CD8-positive, alpha-beta memory T cell (primary cell): ENCODE data around the gene OR2T6. TPM values are rescaled to one million over a fixed set of nuclear protein-coding genes. Genes with fewer than 3 reads are reported as not detected.

Experiments used
- CTCF ChIA-PET: fragments of 350-600 bp; sonication (Branson Sonifier 250); formaldehyde crosslinking; loops from one replicate; lab custom pipeline; 2021; ENCODE audit warnings: antibody characterized with exemption; lab: Charles Lee
- POLR2A ChIA-PET: fragments of 350-600 bp; sonication (Branson Sonifier 250); formaldehyde crosslinking; loops from one replicate; lab custom pipeline; 2021; ENCODE audit warnings: antibody characterized with exemption; lab: Charles Lee
- DNase-seq, 5 donors: peaks; one replicate each; pipeline versions ENCODE4 v3.0.0 to v3.0.0-alpha.2; 2020 to 2022; ENCODE audit warnings: mixed read lengths in 1 of 5
- H3K27ac ChIP-seq: one replicate; pipeline ENCODE4 v1.7.0; 2013; ENCODE audit warnings: low read depth, mild to moderate bottlenecking, low read length, moderate library complexity
- H3K27me3 ChIP-seq: 2 replicates; pipeline ENCODE4 v1.7.0; 2013; ENCODE audit warnings: low read length, mild to moderate bottlenecking; ENCODE audit not compliant: insufficient read depth, poor library complexity, severe bottlenecking
- H3K36me3 ChIP-seq: 2 replicates; pipeline ENCODE4 v1.7.0; 2013; ENCODE audit warnings: mild to moderate bottlenecking, low read length, moderate library complexity; ENCODE audit not compliant: insufficient read depth
- H3K4me1 ChIP-seq: 2 replicates; pipeline ENCODE4 v1.7.0; 2013; ENCODE audit warnings: mild to moderate bottlenecking, low read length, moderate library complexity; ENCODE audit not compliant: insufficient read depth
- H3K4me3 ChIP-seq: 2 replicates; pipeline ENCODE4 v1.7.0; 2013; ENCODE audit warnings: mild to moderate bottlenecking, low read length
- H3K9me3 ChIP-seq: 2 replicates; pipeline ENCODE4 v1.7.0; 2013; ENCODE audit warnings: mild to moderate bottlenecking, low read length
- H3K27ac Mint-ChIP-seq, 8 donors: one replicate each; pipeline ENCODE4 v1.8.0; 2020 to 2021; ENCODE audit warnings: mixed read lengths in 8 of 8, mild to moderate bottlenecking in 6 of 8, inconsistent platforms in 3 of 8, moderate library complexity in 3 of 8
- H3K27me3 Mint-ChIP-seq, 2 donors: one replicate each; pipeline ENCODE4 v1.8.0; 2020 to 2021; ENCODE audit warnings: mixed read lengths in 2 of 2, mild to moderate bottlenecking in 1 of 2, moderate library complexity in 1 of 2
- H3K36me3 Mint-ChIP-seq, 3 donors: one replicate each; pipeline ENCODE4 v1.8.0; 2020 to 2021; ENCODE audit warnings: mixed read lengths in 3 of 3, inconsistent platforms in 1 of 3, mild to moderate bottlenecking in 1 of 3
- H3K4me1 Mint-ChIP-seq, 3 donors: one replicate each; pipeline ENCODE4 v1.8.0; 2020 to 2021; ENCODE audit warnings: mixed read lengths in 3 of 3, inconsistent platforms in 1 of 3, mild to moderate bottlenecking in 1 of 3
- H3K4me3 Mint-ChIP-seq, 7 donors: one replicate each; pipeline ENCODE4 v1.8.0; 2020 to 2021; ENCODE audit warnings: mixed read lengths in 7 of 7, mild to moderate bottlenecking in 6 of 7, moderate library complexity in 4 of 7, inconsistent platforms in 2 of 7
- H3K9me3 Mint-ChIP-seq, 5 donors: one replicate each; pipeline ENCODE4 v1.8.0; 2020 to 2022; ENCODE audit warnings: mixed read lengths in 5 of 5, mild to moderate bottlenecking in 3 of 5, moderate library complexity in 2 of 5, inconsistent platforms in 1 of 5
- polyA plus RNA-seq: library from polyadenylated mRNA; unstranded; fragments of 300-500 nt; fragmentation: Illumina TruSeq; gene quantifications from one replicate; pipeline ENCODE4 v1.2.3, GENCODE V29; 2021
- total RNA-seq, 2 experiments: library from RNA; stranded (reverse); gene quantifications; one replicate each; pipeline ENCODE4 v1.2.3, GENCODE V29; 2021

Gene OR2T6, protein sequence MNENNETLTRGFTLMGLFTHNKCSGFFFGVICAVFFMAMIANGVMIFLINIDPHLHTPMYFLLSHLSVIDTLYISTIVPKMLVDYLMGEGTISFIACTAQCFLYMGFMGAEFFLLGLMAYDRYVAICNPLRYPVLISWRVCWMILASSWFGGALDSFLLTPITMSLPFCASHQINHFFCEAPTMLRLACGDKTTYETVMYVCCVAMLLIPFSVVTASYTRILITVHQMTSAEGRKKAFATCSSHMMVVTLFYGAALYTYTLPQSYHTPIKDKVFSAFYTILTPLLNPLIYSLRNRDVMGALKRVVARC
- total RNA-seq = not detected
- polyA plus RNA-seq = not detected

- DNase-seq = no peak
- no peaks in the 10 kb centered on the region for H3K36me3 Mint-ChIP-seq
- H3K27ac Mint-ChIP-seq = no peak within 1 kb of the TSS
- Histone ChIP-seq H3K27ac (no peak within 1 kb of the TSS), H3K4me3 (no peak within 1 kb of the TSS), H3K36me3 (no peaks in the 10 kb centered on the region), H3K27me3 (no peaks in the 10 kb centered on the region), H3K4me1 (no peaks in the 10 kb centered on the region), H3K9me3 (no peaks in the 10 kb centered on the region)
- ChIA-PET CTCF (no interaction called here), POLR2A (no interaction called here)
- H3K4me3 Mint-ChIP-seq = no peak within 1 kb of the TSS
- peaks cover 0 to 2% (median 0%) of the 10 kb centered on the region in 5 donors for H3K9me3 Mint-ChIP-seq
- H3K4me1 Mint-ChIP-seq = peaks cover 0 to 6% (median 0%) of the 10 kb centered on the region in 3 donors
- peaks cover 0 to 2% of the 10 kb centered on the region in 2 donors for H3K27me3 Mint-ChIP-seq
Measured at GRCh38 chr1:248375446-248375845, at the start of gene OR2T6. TSS of gene OR2T6 (plus strand) at chr1:248375746. CDS start at chr1:248387609, 11,863 bp downstream.

DNA sequence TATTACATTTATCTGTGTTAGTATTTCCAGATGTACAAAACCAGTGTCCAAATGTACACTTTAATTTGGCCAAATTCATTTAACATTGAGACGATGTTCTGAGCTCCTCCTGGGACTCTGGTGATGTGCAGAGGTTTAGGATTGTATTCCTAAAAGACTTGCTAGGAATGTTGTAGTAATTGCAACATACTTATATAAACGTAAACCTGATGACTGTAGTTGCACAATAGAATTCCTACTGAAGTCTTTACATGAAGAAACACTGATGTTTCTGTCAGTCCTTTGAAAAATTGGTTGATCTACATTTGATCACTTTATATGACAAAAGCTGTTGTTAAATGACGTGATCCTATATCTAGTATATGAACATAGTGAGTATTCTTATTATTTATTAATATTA lies 32.1 kb upstream of the OR2T6 start:
- no peak overlapping the region for H3K27ac ChIP-seq
- peaks cover under 1 to 1% of the 10 kb centered on the region in 2 donors for H3K27me3 Mint-ChIP-seq
- POLR2A ChIA-PET = no interaction called here
- H3K4me1 ChIP-seq = no peaks in the 10 kb centered on the region
- CTCF ChIA-PET = no interaction called here
- H3K9me3 ChIP-seq = no peaks in the 10 kb centered on the region
- no peaks in the 10 kb centered on the region for H3K9me3 Mint-ChIP-seq
- H3K4me3 ChIP-seq = no peak overlapping the region
- no peak for DNase-seq
- H3K27me3 ChIP-seq = no peaks in the 10 kb centered on the region
- H3K36me3 ChIP-seq = no peaks in the 10 kb centered on the region
- H3K4me1 Mint-ChIP-seq = no peaks in the 10 kb centered on the region
- no peak overlapping the region for H3K4me3 Mint-ChIP-seq
- H3K36me3 Mint-ChIP-seq = no peaks in the 10 kb centered on the region
- no peak overlapping the region for H3K27ac Mint-ChIP-seq

GRCh38 chr1:248348475-248348874 lies 27.1 kb upstream of the OR2T6 start, which contains the start of gene OR14C36:
TSS of gene OR14C36 (plus strand) at chr1:248348775. CDS start at chr1:248348775, 0 bp downstream.
- ChIA-PET CTCF (no interaction called here), POLR2A (no interaction called here)
- no peak for DNase-seq
- Mint-ChIP-seq H3K27me3 (peaks cover 3 to 10% of the 10 kb centered on the region in 2 donors), H3K4me3 (no peak within 1 kb of the TSS), H3K4me1 (no peaks in the 10 kb centered on the region), H3K36me3 (no peaks in the 10 kb centered on the region), H3K9me3 (no peaks in the 10 kb centered on the region), H3K27ac (no peak within 1 kb of the TSS)
- H3K4me3 ChIP-seq = no peak within 1 kb of the TSS
- H3K4me1 ChIP-seq = no peaks in the 10 kb centered on the region
- no peak within 1 kb of the TSS for H3K27ac ChIP-seq
- no peaks in the 10 kb centered on the region for H3K27me3 ChIP-seq
- H3K9me3 ChIP-seq = no peaks in the 10 kb centered on the region
- no peaks in the 10 kb centered on the region for H3K36me3 ChIP-seq

GRCh38 chr1:248359415-248359814 lies 16.1 kb upstream of the OR2T6 start:
- H3K4me1 ChIP-seq = no peaks in the 10 kb centered on the region
- CTCF ChIA-PET = no interaction called here
- Mint-ChIP-seq H3K27me3 (peaks cover 12 to 19% of the 10 kb centered on the region in 2 donors), H3K27ac (no peak overlapping the region), H3K9me3 (peaks cover 0 to 6% (median 0%) of the 10 kb centered on the region in 5 donors), H3K36me3 (no peaks in the 10 kb centered on the region), H3K4me3 (no peak overlapping the region), H3K4me1 (no peaks in the 10 kb centered on the region)
- no peaks in the 10 kb centered on the region for H3K27me3 ChIP-seq
- H3K36me3 ChIP-seq = no peaks in the 10 kb centered on the region
- H3K4me3 ChIP-seq = no peak overlapping the region
- no peak overlapping the region for H3K27ac ChIP-seq
- no peaks in the 10 kb centered on the region for H3K9me3 ChIP-seq
- DNase-seq = no peak
- POLR2A ChIA-PET = no interaction called here

GRCh38 chr1:248361121-248361715 lies 14.3 kb upstream of the OR2T6 start, which contains the start of gene OR2T4:
TSS of gene OR2T4 (plus strand) at chr1:248361665. CDS start at chr1:248361665, 0 bp downstream.
- Mint-ChIP-seq H3K36me3 (no peaks in the 10 kb centered on the region), H3K27me3 (peaks cover 12 to 19% of the 10 kb centered on the region in 2 donors), H3K27ac (peak within 1 kb of the TSS in 1 of 8 donors; percentile 64), H3K4me1 (no peaks in the 10 kb centered on the region), H3K9me3 (peaks cover 0 to 6% (median 2%) of the 10 kb centered on the region in 5 donors), H3K4me3 (no peak within 1 kb of the TSS)
- H3K4me3 ChIP-seq = no peak within 1 kb of the TSS
- ChIA-PET CTCF (no interaction called here), POLR2A (no interaction called here)
- DNase-seq = no peak
- H3K27ac ChIP-seq = no peak within 1 kb of the TSS
- no peaks in the 10 kb centered on the region for H3K9me3 ChIP-seq
- no peaks in the 10 kb centered on the region for H3K4me1 ChIP-seq
- H3K27me3 ChIP-seq = no peaks in the 10 kb centered on the region
- H3K36me3 ChIP-seq = no peaks in the 10 kb centered on the region

DNA sequence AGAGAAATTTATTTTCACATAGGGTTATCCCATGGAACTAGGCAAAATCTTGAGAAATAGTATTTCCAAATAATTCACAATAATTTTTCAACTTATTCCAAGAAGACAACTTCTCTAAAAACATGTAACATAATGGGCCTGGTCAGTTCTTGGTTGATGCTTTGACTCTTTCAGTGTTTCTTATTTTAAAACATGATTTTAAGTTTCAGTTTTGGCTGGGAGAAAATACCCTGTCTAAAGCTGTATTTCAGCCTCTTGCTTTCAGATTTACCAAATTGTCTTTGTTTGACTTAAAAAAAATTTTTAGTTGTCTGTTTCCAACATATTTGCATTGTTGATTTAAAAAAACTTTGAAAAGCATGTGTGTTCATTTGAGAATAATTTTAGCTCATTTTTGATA lies 8.9 kb upstream of the OR2T6 start:
- no peak for DNase-seq
- CTCF ChIA-PET = no interaction called here
- Mint-ChIP-seq H3K27me3 (peaks cover 12 to 19% of the 10 kb centered on the region in 2 donors), H3K9me3 (peaks cover 2 to 6% (median 2%) of the 10 kb centered on the region in 5 donors), H3K4me1 (no peaks in the 10 kb centered on the region), H3K4me3 (no peak overlapping the region), H3K36me3 (no peaks in the 10 kb centered on the region), H3K27ac (no peak overlapping the region)
- Histone ChIP-seq H3K4me3 (no peak overlapping the region), H3K27ac (no peak overlapping the region), H3K27me3 (no peaks in the 10 kb centered on the region), H3K36me3 (no peaks in the 10 kb centered on the region), H3K4me1 (no peaks in the 10 kb centered on the region), H3K9me3 (no peaks in the 10 kb centered on the region)
- POLR2A ChIA-PET = no interaction called here

DNA sequence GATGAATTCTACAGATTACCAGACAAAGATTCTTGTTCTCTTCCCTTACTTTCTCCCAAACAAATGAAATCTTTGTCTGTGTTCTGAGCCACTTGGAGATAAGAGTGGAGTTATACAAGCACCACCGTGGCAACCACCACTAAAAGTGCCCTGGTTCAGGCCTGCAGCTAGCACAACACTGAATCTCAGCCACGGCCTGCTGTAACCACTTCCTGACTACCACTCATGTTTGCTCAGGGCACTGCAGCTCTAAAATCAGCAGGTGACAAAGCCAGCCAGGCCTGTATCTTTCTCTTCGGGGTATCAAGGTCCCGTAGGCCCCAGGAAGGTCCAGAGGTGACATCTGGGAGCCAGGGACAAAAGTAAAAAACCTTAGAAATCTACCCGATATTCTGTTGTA lies 3.2 kb upstream of the OR2T6 start:
- Mint-ChIP-seq H3K9me3 (peaks cover 0 to 4% (median 0%) of the 10 kb centered on the region in 5 donors), H3K27me3 (peaks cover 0 to 2% of the 10 kb centered on the region in 2 donors), H3K36me3 (no peaks in the 10 kb centered on the region), H3K27ac (peak overlapping the region in 1 of 8 donors; percentile 70), H3K4me3 (no peak overlapping the region), H3K4me1 (peaks cover 0 to 6% (median 0%) of the 10 kb centered on the region in 3 donors)
- H3K4me3 ChIP-seq = no peak overlapping the region
- no peak overlapping the region for H3K27ac ChIP-seq
- CTCF ChIA-PET = no interaction called here
- H3K4me1 ChIP-seq = no peaks in the 10 kb centered on the region
- POLR2A ChIA-PET = no interaction called here
- no peaks in the 10 kb centered on the region for H3K9me3 ChIP-seq
- no peaks in the 10 kb centered on the region for H3K27me3 ChIP-seq
- DNase-seq = no peak
- no peaks in the 10 kb centered on the region for H3K36me3 ChIP-seq

DNA sequence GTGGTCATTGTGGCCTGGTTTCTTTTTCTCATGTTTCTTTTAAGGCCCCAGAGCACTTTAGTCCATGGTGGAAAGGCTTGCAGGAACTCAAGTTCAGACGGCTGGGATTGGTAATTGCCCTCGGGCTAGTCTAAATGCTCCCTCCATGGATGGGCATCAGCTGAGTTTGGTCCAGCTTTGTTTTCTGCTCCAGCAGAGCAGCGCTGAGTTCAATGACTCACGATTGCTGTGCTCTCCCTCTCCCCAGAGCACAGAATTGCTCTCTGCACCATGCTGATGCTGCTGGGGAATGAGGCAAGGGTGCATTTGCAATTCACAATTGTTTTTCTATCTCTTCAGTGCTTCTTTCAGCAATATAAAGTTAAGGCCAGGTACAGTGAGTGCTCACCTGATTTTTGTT lies 1.8 kb upstream of the OR2T6 start:
- H3K27ac ChIP-seq = no peak overlapping the region
- peaks cover 0 to 2% of the 10 kb centered on the region in 2 donors for H3K27me3 Mint-ChIP-seq
- H3K4me1 ChIP-seq = no peaks in the 10 kb centered on the region
- H3K27ac Mint-ChIP-seq = no peak overlapping the region
- POLR2A ChIA-PET = no interaction called here
- no peak overlapping the region for H3K4me3 ChIP-seq
- no peaks in the 10 kb centered on the region for H3K9me3 ChIP-seq
- DNase-seq = no peak
- H3K36me3 ChIP-seq = no peaks in the 10 kb centered on the region
- H3K36me3 Mint-ChIP-seq = no peaks in the 10 kb centered on the region
- CTCF ChIA-PET = no interaction called here
- H3K27me3 ChIP-seq = no peaks in the 10 kb centered on the region
- H3K4me3 Mint-ChIP-seq = no peak overlapping the region
- peaks cover 0 to 2% (median 0%) of the 10 kb centered on the region in 5 donors for H3K9me3 Mint-ChIP-seq
- peaks cover 0 to 6% (median 0%) of the 10 kb centered on the region in 3 donors for H3K4me1 Mint-ChIP-seq
